GM12878 (cell line): Measurements from ENCODE around the gene CCNYL1. TPM values are rescaled to one million over a fixed set of nuclear protein-coding genes. Genes with fewer than 3 reads are reported as not detected.
A peak's percentile ranks its signal among the peaks of the same experiment; 100 is the strongest.

Experiments
- ATAC-seq: fragments of 200-7000 bp; cut with Tn5 transposase; 3 replicates; pipeline ENCODE4 v1.9.1; 2020; ENCODE audit warnings: mild to moderate bottlenecking, moderate library complexity
- BruUV-seq: library from RNA; stranded (reverse); fragments of 400-500 nt; replicated peaks from 2 replicates; lab custom pipeline; 2021; lab: Mats Ljungman, UMichigan
- CTCF ChIA-PET: fragments of 300-600 bp; sonication (Branson Sonifier 250); formaldehyde crosslinking; extraction: SDS; loops from one replicate; lab custom pipeline; 2021; ENCODE audit warnings: inconsistent platforms; lab: Yijun Ruan, JAX
- POLR2A ChIA-PET: fragments of 350-600 bp; formaldehyde crosslinking; extraction: SDS; loops from one replicate; lab custom pipeline; 2021; ENCODE audit warnings: inconsistent platforms; lab: Charles Lee
- RAD21 ChIA-PET: fragments of 300-600 bp; sonication (Branson Sonifier 250); formaldehyde crosslinking; loops from one replicate; lab custom pipeline; 2023; ENCODE audit warnings: antibody characterized with exemption; ENCODE audit not compliant: unreplicated experiment; lab: Charles Lee
- SMC1A ChIA-PET: fragments of 300-600 bp; sonication (Branson Sonifier 250); formaldehyde crosslinking; loops from one replicate; lab custom pipeline; 2023; ENCODE audit not compliant: unreplicated experiment, uncharacterized antibody; lab: Charles Lee
- DNase-seq: peaks from one replicate; pipeline ENCODE4 v3.0.0-alpha.2; 2011; ENCODE audit warnings: low read depth, low spot score
- FAIRE-seq: peaks from 3 replicates; lab custom pipeline; 2011; peaks lifted over from hg19 to GRCh38; lab: Jason Lieb, UNC
- H2AFZ ChIP-seq: 2 replicates; pipeline ENCODE4 v1.6.0; 2011; ENCODE audit warnings: low read depth, low read length, control low read depth; ENCODE audit not compliant: control insufficient read depth
- H3K27ac ChIP-seq: 2 replicates; pipeline ENCODE4 v1.5.1; 2011; ENCODE audit warnings: control low read depth; ENCODE audit not compliant: control insufficient read depth, insufficient read depth
- H3K27me3 ChIP-seq, 2 experiments: replicated peaks in 1 of 2; 2 replicates each; pipeline versions ENCODE4 v1.6.0 to v1.6.1; 2011; ENCODE audit warnings: low read length in 1 of 2; ENCODE audit not compliant: control insufficient read depth in 2 of 2, insufficient read depth in 2 of 2
- H3K36me3 ChIP-seq, 2 experiments: 2 replicates each; pipeline ENCODE4 v1.5.1; 2011; ENCODE audit warnings: low read length in 1 of 2; ENCODE audit not compliant: control insufficient read depth in 2 of 2, insufficient read depth in 2 of 2
- H3K4me1 ChIP-seq: 2 replicates; pipeline ENCODE4 v1.6.1; 2011; ENCODE audit warnings: mild to moderate bottlenecking, low read length, moderate library complexity, mixed read lengths; ENCODE audit not compliant: control insufficient read depth, insufficient read depth
- H3K4me2 ChIP-seq: 2 replicates; pipeline ENCODE4 v1.6.0; 2011; ENCODE audit warnings: control low read depth; ENCODE audit not compliant: control insufficient read depth, insufficient read depth
- H3K4me3 ChIP-seq: fragments of 200-600 bp; sonication (generic); 2 replicates; pipeline ENCODE4 v1.5.1; 2016
- H3K79me2 ChIP-seq: 2 replicates; pipeline ENCODE4 v1.6.0; 2011; ENCODE audit warnings: low read length; ENCODE audit not compliant: control insufficient read depth, insufficient read depth
- H3K9ac ChIP-seq: 2 replicates; pipeline ENCODE4 v1.8.0; 2011; ENCODE audit warnings: low read length, control low read depth, mixed read lengths; ENCODE audit not compliant: control insufficient read depth, insufficient read depth
- H3K9me3 ChIP-seq: replicated peaks from 3 replicates; pipeline ENCODE4 v1.5.1; 2011; ENCODE audit warnings: mild to moderate bottlenecking, low read length; ENCODE audit not compliant: control insufficient read depth, insufficient read depth
- H4K20me1 ChIP-seq: 2 replicates; pipeline ENCODE4 v1.6.0; 2011; ENCODE audit not compliant: control insufficient read depth, insufficient read depth
- BRCA1 ChIP-seq: IDR thresholded peaks from 2 replicates; pipeline ENCODE4 v1.6.1; 2011; ENCODE audit warnings: low read depth, low read length, improper control_type of control experiment
- CBX5 ChIP-seq: sonication (generic); IDR thresholded peaks from 2 replicates; pipeline ENCODE4 v1.6.1; 2016; ENCODE audit warnings: low read depth, moderate library complexity, mild to moderate bottlenecking, inconsistent platforms
- CHD2 ChIP-seq: IDR thresholded peaks from 2 replicates; pipeline ENCODE4 v1.6.1; 2011; ENCODE audit warnings: low read depth, low read length, improper control_type of control experiment, borderline replicate concordance
- DPF2 ChIP-seq: fragments of 450-650 bp; IDR thresholded peaks from 2 replicates; pipeline ENCODE4 v1.6.1; 2017; ENCODE audit warnings: mild to moderate bottlenecking
- ESRRA ChIP-seq: IDR thresholded peaks from 2 replicates; pipeline ENCODE4 v1.6.1; 2012; ENCODE audit warnings: mild to moderate bottlenecking, low read length, improper control_type of control experiment
- FOXK2 ChIP-seq: fragments of 450-650 bp; IDR thresholded peaks from 2 replicates; pipeline ENCODE4 v1.6.1; 2017; ENCODE audit warnings: mild to moderate bottlenecking, moderate library complexity
- HDAC2 ChIP-seq: fragments of 200-600 bp; sonication (generic); IDR thresholded peaks from 2 replicates; pipeline ENCODE4 v1.6.1; 2017
- LARP7 ChIP-seq: fragments of 450-650 bp; IDR thresholded peaks from 2 replicates; pipeline ENCODE4 v1.6.1; 2017; ENCODE audit warnings: mild to moderate bottlenecking
- MEF2B ChIP-seq: fragments of 450-650 bp; IDR thresholded peaks from 2 replicates; pipeline ENCODE4 v1.6.1; 2018; ENCODE audit warnings: mild to moderate bottlenecking, moderate library complexity; ENCODE audit not compliant: partially characterized antibody, poor library complexity, severe bottlenecking
- MXI1 ChIP-seq: fragments of 150-350 bp; IDR thresholded peaks from 2 replicates; pipeline ENCODE4 v1.6.1; 2011; ENCODE audit warnings: low read depth, mild to moderate bottlenecking, inconsistent platforms, low read length, improper control_type of control experiment
- NKRF ChIP-seq: fragments of 450-650 bp; conservative IDR thresholded peaks from 2 replicates; pipeline ENCODE4 v1.6.1; 2017; ENCODE audit warnings: mild to moderate bottlenecking, moderate library complexity
- NR2F1 ChIP-seq: fragments of 450-650 bp; conservative IDR thresholded peaks from 2 replicates; pipeline ENCODE4 v1.6.1; 2017; ENCODE audit warnings: mild to moderate bottlenecking
- NRF1 ChIP-seq: conservative IDR thresholded peaks from 2 replicates; pipeline ENCODE4 v1.6.1; 2011; ENCODE audit warnings: mild to moderate bottlenecking, low read depth, low read length, improper control_type of control experiment
- POLR2A ChIP-seq: IDR thresholded peaks from 2 replicates; pipeline ENCODE4 v1.6.1; 2011; ENCODE audit warnings: low read depth, mild to moderate bottlenecking, low read length
- SMAD1 ChIP-seq: fragments of 450-650 bp; IDR thresholded peaks from 2 replicates; pipeline ENCODE4 v1.6.1; 2018; ENCODE audit warnings: mild to moderate bottlenecking, low read depth; ENCODE audit not compliant: partially characterized antibody
- SMAD5 ChIP-seq: IDR thresholded peaks from 2 replicates; pipeline ENCODE4 v1.6.1; 2016; ENCODE audit warnings: antibody characterized with exemption, low read depth
- SMARCA5 ChIP-seq: fragments of 450-650 bp; IDR thresholded peaks from 2 replicates; pipeline ENCODE4 v1.6.1; 2017; ENCODE audit warnings: mild to moderate bottlenecking
- SP1 ChIP-seq: IDR thresholded peaks from one replicate; pipeline ENCODE4 v1.6.1; 2011; ENCODE audit warnings: low read depth, low read length
- STAT3 ChIP-seq: IDR thresholded peaks from 2 replicates; pipeline ENCODE4 v1.6.1; 2011; ENCODE audit warnings: low read depth, low read length, improper control_type of control experiment
- SUPT20H ChIP-seq: IDR thresholded peaks from 2 replicates; pipeline ENCODE4 v1.6.1; 2011; ENCODE audit warnings: low read depth, mild to moderate bottlenecking, low read length, moderate library complexity, borderline replicate concordance; ENCODE audit not compliant: control insufficient read depth
- SUZ12 ChIP-seq: fragments of 200-600 bp; sonication (generic); IDR thresholded peaks from one replicate; pipeline ENCODE4 v1.6.1; 2018; ENCODE audit warnings: antibody characterized with exemption, mild to moderate bottlenecking; ENCODE audit not compliant: unreplicated experiment
- TARDBP ChIP-seq: IDR thresholded peaks from 2 replicates; pipeline ENCODE4 v1.6.1; 2016; ENCODE audit warnings: borderline replicate concordance
- TCF3 ChIP-seq: IDR thresholded peaks from 2 replicates; pipeline ENCODE4 v1.6.1; 2012; ENCODE audit warnings: low read depth, mild to moderate bottlenecking, low read length, borderline replicate concordance; ENCODE audit not compliant: insufficient read depth
- ZZZ3 ChIP-seq: IDR thresholded peaks from 2 replicates; pipeline ENCODE4 v1.6.1; 2011; ENCODE audit warnings: low read depth; ENCODE audit not compliant: control insufficient read depth, insufficient read length
- WGBS: methylation state at CpG from one replicate; pipeline ENCODE4 v1.1.6; 2016; ENCODE audit warnings: low lambda C conversion rate; ENCODE audit not compliant: insufficient replicate concordance, insufficient coverage; ENCODE audit errors: missing lambda C conversion rate; 5-methylcytosine and 5-hydroxymethylcytosine counted together
- in situ Hi-C: fragments of 300-500 bp; cut with MboI; formaldehyde crosslinking; loops from 9 replicates; pipeline ENCODE4 v1.14.3; 2018; ENCODE audit warnings: mixed read lengths
- intact Hi-C: fragments of 100-400 bp; cut with micrococcal nuclease; formaldehyde crosslinking; loops from one replicate; pipeline ENCODE4 v1.14.2; 2022; ENCODE audit not compliant: unreplicated experiment
- polyA plus RNA-seq, 11 experiments: library from polyadenylated mRNA; depleted of rRNA in 4 of 11; unstranded in 6 of 11; stranded (reverse) in 5 of 11; fragments of >200 nt; fragmentation: Nextera tagmentation in 4 of 11; fragmentation: Illumina TruSeq in 1 of 11; extraction: Ambion mirVana in 4 of 11; extraction: Trizol in 1 of 11; gene quantifications; 1 replicate in 1 of 11; 2 replicates in 10 of 11; pipeline versions ENCODE4 v1.2.1 to v1.2.3, GENCODE V29; 2011 to 2016; ENCODE audit warnings: inconsistent platforms in 2 of 11, missing spikeins in 2 of 11, low read depth in 1 of 11
- total RNA-seq, 4 experiments: library from RNA; depleted of rRNA in 3 of 4; stranded (reverse); fragments of >200 nt in 3 of 4; fragmentation: Illumina TruSeq in 1 of 4; extraction: Trizol in 1 of 4; gene quantifications; 2 replicates each; pipeline versions ENCODE4 v1.2.1 to v1.2.3, GENCODE V29; 2013 to 2021

The CCNYL1 gene
- total and polyA plus RNA-seq, 10 of the 15 experiments (the other 5 are each of a cell fraction or from before 2014, with no cell fraction given), result 1.8 to 12.3 (median 5.9) TPM

DNA sequence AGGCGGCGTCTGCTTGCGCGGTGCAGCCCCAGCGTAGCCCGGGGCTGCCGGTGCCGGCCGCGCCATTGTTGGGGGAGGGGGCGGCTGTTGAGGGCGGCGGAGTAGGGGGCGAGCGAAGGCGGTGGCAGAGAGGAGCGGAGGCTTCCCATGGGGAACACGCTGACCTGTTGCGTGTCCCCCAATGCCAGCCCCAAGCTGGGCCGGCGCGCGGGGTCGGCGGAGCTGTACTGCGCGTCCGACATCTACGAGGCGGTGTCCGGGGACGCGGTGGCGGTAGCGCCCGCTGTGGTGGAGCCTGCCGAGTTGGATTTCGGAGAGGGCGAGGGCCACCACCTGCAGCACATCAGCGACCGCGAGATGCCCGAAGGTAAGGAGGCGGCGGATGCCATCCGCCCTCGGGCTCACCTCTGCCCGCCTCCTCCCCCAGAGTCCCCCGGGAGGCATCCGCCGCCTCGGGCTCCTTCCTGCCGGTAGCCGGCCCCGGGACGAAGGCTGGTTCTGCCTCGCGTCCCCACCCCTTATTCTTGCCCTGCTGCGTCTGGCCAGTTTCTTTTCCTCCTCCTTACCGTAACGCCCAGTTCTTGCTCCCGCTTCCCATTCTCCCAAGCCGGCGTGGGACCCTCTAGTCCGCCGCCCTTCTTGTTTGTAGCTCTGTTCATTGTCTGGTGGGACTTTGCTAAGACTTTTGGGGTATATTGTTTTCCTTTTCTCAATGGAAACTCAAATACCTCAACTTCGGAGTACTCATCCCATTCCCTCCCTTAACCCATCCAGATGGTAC, 500 bp downstream of the CCNYL1 start:
- CTCF ChIA-PET, result interaction anchor here (1.0 to 4.5 kb wide), 9 partner anchors 10 to 91 kb away, joined by 3 to 26 read pairs (median 5); no protein-coding TSS in a partner anchor
- DNase-seq, result no peak
- in situ Hi-C loops (no loop called here), intact Hi-C loops (loop anchor here (5.0 kb wide), 1 partner anchor 180 kb away; no protein-coding TSS in a partner anchor)
- under 1% methylated on average over 46 of the region's 67 CpGs for WGBS
- RAD21 ChIA-PET, result interaction anchor here (0.8 to 3.3 kb wide), 12 partner anchors 9 to 263 kb away, joined by 3 to 24 read pairs (median 6); partner anchors contain the start of genes CREB1 and METTL21A
- peak overlapping the region; percentile 70 for H3K9ac ChIP-seq
- POLR2A ChIA-PET, result interaction anchor here (0.6 to 4.0 kb wide), 10 partner anchors 12 to 232 kb away, joined by 3 to 84 read pairs (median 5); partner anchors contain the start of genes CREB1 and METTL21A
- no peak for FAIRE-seq
- no peaks in the 10 kb centered on the region for H3K9me3 ChIP-seq
- H3K4me3 ChIP-seq, result peak overlapping the region; percentile 96
- no peaks in the 10 kb centered on the region for H3K36me3 ChIP-seq
- SMC1A ChIA-PET, result interaction anchor here (0.6 to 3.9 kb wide), 9 partner anchors 10 to 87 kb away, joined by 3 to 21 read pairs (median 4); partner anchors contain the start of gene METTL21A
- H3K27me3 ChIP-seq, result no peaks in the 10 kb centered on the region
- H3K4me1 ChIP-seq, result no peaks in the 10 kb centered on the region
- H3K79me2 ChIP-seq, result peaks cover 18% of the 10 kb centered on the region
- peak; percentile 35 for ATAC-seq
- peak overlapping the region; percentile 92 for H2AFZ ChIP-seq
- no peaks in the 10 kb centered on the region for H4K20me1 ChIP-seq
- no TSS peak for BruUV-seq
- peak overlapping the region; percentile 65 for H3K27ac ChIP-seq
- peak overlapping the region; percentile 32 for H3K4me2 ChIP-seq
- TF ChIP-seq TCF3 (no peak), MXI1 (peak; percentile 11; the same call in 1 of the 2 replicates), POLR2A (peak; percentile 44), NRF1 (no peak), NKRF (peak; percentile 82), BRCA1 (no peak), ZZZ3 (no peak), STAT3 (no peak), SMARCA5 (0 out of 2 replicates have a peak, but pooled peaks have one; percentile 61), TARDBP (no peak), CHD2 (no peak), SUZ12 (no peak), SUPT20H (no peak), ESRRA (no peak), LARP7 (peak; percentile 85), SP1 (no peak), SMAD5 (no peak), FOXK2 (no peak), SMAD1 (no peak), DPF2 (peak; percentile 75), HDAC2 (no peak), NR2F1 (peak; percentile 54), CBX5 (0 out of 2 replicates have a peak, but pooled peaks have one; percentile 8), MEF2B (peak; percentile 78)
